SK-N-MC (cell line): ENCODE measurements around the gene C1orf105.

Source experiments
- DNase-seq: peaks from one replicate; pipeline ENCODE4 v3.0.0-alpha.2; 2011; ENCODE audit warnings: low read depth, low spot score
- H3K27ac ChIP-seq: fragments of 200-600 bp; sonication (generic); 2 replicates; pipeline ENCODE4 v1.5.1; 2016; ENCODE audit warnings: mixed run types
- H3K36me3 ChIP-seq: fragments of 200-600 bp; sonication (generic); 2 replicates; pipeline ENCODE4 v1.6.1; 2017; ENCODE audit warnings: antibody characterized with exemption, low read length, mixed read lengths; ENCODE audit not compliant: insufficient read depth
- H3K4me3 ChIP-seq: fragments of 200-600 bp; sonication (generic); 2 replicates; pipeline ENCODE4 v1.5.1; 2016
- H3K9ac ChIP-seq: fragments of 200-600 bp; sonication (generic); 2 replicates; pipeline ENCODE4 v1.8.0; 2017; ENCODE audit warnings: mixed run types, mixed read lengths; ENCODE audit not compliant: insufficient read length
- H3K9me3 ChIP-seq: fragments of 200-600 bp; sonication (generic); 2 replicates; pipeline ENCODE4 v1.6.1; 2017; ENCODE audit warnings: low read depth, mild to moderate bottlenecking, antibody characterized with exemption, low read length, moderate library complexity, mixed read lengths
- EZH2 ChIP-seq: fragments of 200-600 bp; sonication (generic); IDR thresholded peaks from one replicate; pipeline ENCODE4 v1.6.1; 2017; ENCODE audit warnings: antibody characterized with exemption
- FOXP2 ChIP-seq: optimal IDR thresholded peaks from 2 replicates; pipeline ENCODE3; 2011; ENCODE audit warnings: mild to moderate bottlenecking, moderate library complexity; ENCODE audit not compliant: insufficient read depth; ENCODE audit errors: extremely low read length, control extremely low read depth
- POLR2AphosphoS5 ChIP-seq: IDR thresholded peaks from 2 replicates; pipeline ENCODE4 v1.6.1; 2012; ENCODE audit warnings: mild to moderate bottlenecking, low read depth, low read length, borderline replicate concordance

Gene C1orf105

DNA sequence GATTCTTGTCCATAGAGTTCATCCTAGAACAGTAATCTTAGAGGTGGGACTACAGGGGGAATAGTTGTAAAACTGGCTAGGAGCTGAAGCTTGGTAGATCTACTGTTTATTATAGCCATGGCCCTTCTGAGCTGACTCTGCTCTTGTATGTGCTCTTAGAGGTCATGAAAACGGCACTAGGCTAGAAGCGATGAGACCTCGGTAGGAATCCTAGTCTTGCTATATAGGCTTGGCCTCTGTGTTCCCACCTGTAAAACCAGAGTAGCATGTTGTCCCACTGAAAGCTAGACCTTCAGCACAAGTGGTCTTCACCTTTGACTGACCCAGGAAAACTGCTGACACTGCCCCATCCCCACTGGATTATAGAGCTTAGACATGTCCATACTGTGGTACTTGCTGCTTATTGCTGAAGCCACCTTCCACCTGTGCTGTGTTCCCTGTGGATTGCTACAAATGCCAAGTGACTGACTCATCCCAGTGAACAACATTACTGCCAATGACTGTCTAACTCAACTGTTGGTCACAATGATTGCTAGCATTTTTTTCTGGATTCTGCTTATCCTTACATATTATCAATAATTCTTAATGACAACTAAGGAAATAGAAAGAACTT lies 46.4 kb downstream of the C1orf105 start:
- no peaks in the 10 kb centered on the region for H3K9me3 ChIP-seq
- H3K27ac ChIP-seq, result no peak overlapping the region
- TF ChIP-seq FOXP2, result no peak
- no peak for TF ChIP-seq EZH2
- TF ChIP-seq POLR2AphosphoS5, result no peak
- no peaks in the 10 kb centered on the region for H3K36me3 ChIP-seq
- no peak for DNase-seq
- no peak overlapping the region for H3K9ac ChIP-seq
- no peak overlapping the region for H3K4me3 ChIP-seq

DNA sequence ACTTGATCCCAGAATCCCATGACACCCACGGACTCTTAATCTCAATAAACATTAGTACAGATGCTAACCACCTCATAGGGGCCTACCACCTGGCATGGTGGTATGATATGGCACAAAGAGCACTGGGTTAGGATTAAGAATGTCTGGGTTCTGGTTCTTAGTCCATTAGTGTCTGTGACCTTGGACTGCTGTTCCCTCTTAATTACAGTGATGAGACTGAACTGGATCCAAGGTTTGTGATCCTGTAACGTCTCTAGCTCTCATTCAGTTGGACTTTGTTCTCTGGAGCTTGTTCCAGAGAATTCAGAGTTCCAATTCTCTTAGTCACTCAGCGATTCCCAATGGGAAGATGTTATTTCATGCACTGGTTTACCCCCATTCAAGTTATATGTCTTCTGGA lies 47.0 kb downstream of the C1orf105 start:
- H3K36me3 ChIP-seq, result no peaks in the 10 kb centered on the region
- H3K4me3 ChIP-seq, result no peak overlapping the region
- DNase-seq, result no peak
- no peak overlapping the region for H3K27ac ChIP-seq
- no peak overlapping the region for H3K9ac ChIP-seq
- no peaks in the 10 kb centered on the region for H3K9me3 ChIP-seq
- TF ChIP-seq EZH2 (no peak), FOXP2 (no peak), POLR2AphosphoS5 (no peak)

DNA sequence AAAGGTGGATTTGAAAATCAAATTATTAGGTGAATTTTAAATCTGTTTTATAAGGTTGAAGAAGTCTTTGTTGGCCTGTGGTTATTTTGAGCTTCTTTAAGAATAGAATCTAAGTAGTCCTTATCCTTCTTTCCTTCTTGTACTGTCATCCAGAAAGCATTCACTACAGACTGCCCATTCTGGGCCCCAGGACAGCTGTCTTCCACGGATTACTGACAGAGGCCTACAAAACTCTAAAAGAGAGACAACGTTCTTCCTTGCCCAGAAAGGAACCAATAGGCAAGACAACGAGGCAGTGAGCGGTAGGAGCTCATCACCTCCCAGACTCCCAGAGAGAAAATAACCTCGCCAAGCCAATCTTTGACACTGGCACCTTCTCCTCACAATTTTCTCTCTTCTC lies 47.8 kb downstream of the C1orf105 start:
- H3K4me3 ChIP-seq, result no peak overlapping the region
- no peak overlapping the region for H3K27ac ChIP-seq
- TF ChIP-seq EZH2 (no peak), POLR2AphosphoS5 (no peak)
- H3K36me3 ChIP-seq, result no peaks in the 10 kb centered on the region
- H3K9ac ChIP-seq, result no peak overlapping the region
- no peaks in the 10 kb centered on the region for H3K9me3 ChIP-seq
- DNase-seq, result no peak

DNA sequence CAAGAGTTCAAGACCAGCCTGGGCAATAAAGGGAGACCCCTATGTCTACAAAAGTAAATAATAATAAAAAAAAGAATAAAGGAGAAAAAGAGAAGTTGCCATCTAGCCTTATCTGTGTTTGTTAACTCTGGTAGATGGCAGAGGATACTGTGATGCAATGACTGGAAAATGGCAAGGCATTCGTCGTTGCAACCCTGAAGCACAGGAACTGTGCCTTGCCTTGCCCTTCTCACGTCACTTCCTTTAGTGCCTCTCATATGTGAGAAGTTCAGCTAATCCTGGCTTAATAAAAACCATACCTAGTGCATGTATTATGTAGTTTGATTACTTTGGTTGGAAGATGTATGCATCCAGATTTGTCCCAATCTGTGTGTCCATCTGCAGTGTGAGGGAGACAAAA lies 49.2 kb downstream of the C1orf105 start:
- Histone ChIP-seq H3K36me3 (no peaks in the 10 kb centered on the region), H3K9me3 (no peaks in the 10 kb centered on the region), H3K9ac (no peak overlapping the region), H3K4me3 (no peak overlapping the region), H3K27ac (no peak overlapping the region)
- no peak for DNase-seq
- TF ChIP-seq EZH2 (no peak), FOXP2 (no peak), POLR2AphosphoS5 (no peak)

DNA sequence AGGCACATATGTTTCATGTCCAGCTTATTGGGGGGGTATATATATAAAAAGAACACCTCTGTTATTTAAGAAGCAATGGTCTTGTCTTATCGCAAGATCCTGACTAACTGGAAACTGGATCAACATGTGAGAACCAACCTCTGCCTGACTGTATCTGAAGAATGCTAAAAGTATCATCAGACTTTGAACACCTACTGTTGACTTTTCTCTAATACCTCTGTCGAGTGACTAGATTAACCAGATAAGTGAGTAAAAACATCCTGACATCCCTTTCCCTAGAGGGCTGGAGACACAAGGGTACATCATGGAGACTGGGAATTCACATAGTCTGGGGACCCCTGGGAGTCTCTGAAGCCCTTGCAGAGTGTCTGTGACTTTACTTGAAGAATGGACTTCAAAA lies 49.7 kb downstream of the C1orf105 start:
- Histone ChIP-seq H3K27ac (no peak overlapping the region), H3K36me3 (no peaks in the 10 kb centered on the region), H3K4me3 (no peak overlapping the region), H3K9me3 (no peaks in the 10 kb centered on the region), H3K9ac (no peak overlapping the region)
- no peak for DNase-seq
- TF ChIP-seq EZH2, result no peak
- TF ChIP-seq FOXP2, result no peak
- no peak for TF ChIP-seq POLR2AphosphoS5

DNA sequence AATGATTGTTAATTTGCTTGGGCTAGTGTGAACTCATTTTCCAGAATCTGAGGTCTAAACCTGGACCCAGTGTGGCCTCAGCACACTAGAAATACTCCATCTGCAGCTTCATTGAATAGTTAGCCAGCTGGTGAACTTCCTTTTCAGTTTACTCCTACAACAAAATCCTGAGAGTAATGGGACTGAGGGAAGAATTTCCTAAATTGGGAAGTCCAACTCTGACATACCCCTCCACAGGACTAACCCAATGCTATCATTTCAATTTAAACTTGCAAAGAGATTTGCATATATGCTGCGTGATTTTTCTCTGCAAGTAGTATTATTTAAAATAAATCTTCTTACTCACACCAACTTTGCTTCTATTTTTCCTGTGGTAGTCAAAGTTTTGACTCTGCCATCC lies 51.2 kb downstream of the C1orf105 start:
- no peak for DNase-seq
- Histone ChIP-seq H3K9ac (no peak overlapping the region), H3K9me3 (no peaks in the 10 kb centered on the region), H3K4me3 (no peak overlapping the region), H3K36me3 (no peaks in the 10 kb centered on the region), H3K27ac (no peak overlapping the region)
- TF ChIP-seq EZH2, result no peak
- TF ChIP-seq POLR2AphosphoS5, result no peak
- no peak for TF ChIP-seq FOXP2

DNA sequence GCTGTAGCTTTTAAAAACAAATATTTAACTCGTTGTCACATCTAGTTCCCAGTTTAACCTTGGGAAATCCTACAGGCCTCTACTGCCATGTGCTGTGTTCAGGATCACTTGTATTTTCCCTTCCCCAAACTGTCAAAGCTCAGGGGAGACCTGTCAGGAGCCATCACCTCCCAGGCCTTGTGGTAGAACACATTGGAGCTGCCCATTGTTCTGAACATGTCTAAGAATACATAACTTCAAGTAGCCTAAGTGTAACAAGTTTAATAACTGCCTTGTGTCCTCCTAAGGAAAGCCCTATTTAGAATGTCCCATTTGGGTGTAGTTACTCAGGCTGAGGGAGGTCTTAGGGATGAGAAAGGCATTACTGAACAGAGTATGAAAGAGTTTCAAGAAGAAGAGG lies 52.0 kb downstream of the C1orf105 start:
- Histone ChIP-seq H3K9me3 (no peaks in the 10 kb centered on the region), H3K4me3 (no peak overlapping the region), H3K36me3 (no peaks in the 10 kb centered on the region), H3K27ac (no peak overlapping the region), H3K9ac (no peak overlapping the region)
- DNase-seq, result no peak
- TF ChIP-seq POLR2AphosphoS5 (no peak), FOXP2 (no peak), EZH2 (no peak)

DNA sequence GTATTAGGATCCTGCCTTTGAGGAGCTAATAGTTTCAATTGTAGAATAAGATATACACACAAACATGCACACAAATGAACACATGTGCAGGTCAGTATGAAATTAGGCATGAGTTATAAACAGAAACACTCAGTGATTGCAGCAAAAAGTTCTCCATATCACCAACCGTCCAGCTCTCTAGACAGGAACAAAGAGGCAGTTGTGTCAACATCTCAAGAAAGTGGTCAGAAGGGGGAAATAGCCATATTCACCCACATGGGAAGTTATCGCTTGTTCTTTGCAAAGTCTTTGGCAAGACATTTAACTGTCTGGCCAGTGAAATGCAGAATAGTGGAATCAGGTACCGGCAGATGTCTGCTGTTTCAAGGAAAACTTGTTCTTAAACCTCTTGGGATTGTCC lies 52.8 kb downstream of the C1orf105 start:
- no peak overlapping the region for H3K27ac ChIP-seq
- TF ChIP-seq POLR2AphosphoS5, result no peak
- TF ChIP-seq FOXP2, result no peak
- TF ChIP-seq EZH2, result no peak
- no peaks in the 10 kb centered on the region for H3K9me3 ChIP-seq

DNA sequence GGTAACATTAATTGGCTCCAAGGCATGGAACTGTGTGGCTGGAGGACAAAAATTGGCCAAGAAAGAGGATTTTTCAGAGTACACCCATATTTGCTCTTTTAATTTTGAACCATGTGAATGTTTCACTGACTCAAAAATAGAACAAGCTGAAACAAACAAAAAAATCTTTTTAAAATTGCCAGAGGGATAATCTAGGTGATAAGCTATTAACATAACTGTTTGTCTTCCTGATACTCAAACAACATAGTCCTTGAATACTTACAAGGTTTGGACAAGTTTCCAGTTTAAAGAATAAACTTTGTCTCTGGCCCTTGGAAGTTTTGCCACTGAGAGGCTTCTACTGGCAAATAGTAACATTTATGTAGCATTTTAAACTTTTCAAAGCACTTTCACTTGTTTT lies 53.4 kb downstream of the C1orf105 start:
- no peak overlapping the region for H3K9ac ChIP-seq
- no peak overlapping the region for H3K27ac ChIP-seq
- no peaks in the 10 kb centered on the region for H3K9me3 ChIP-seq
- H3K36me3 ChIP-seq, result no peaks in the 10 kb centered on the region
- TF ChIP-seq EZH2, result no peak
- no peak for TF ChIP-seq POLR2AphosphoS5
- no peak for TF ChIP-seq FOXP2
- no peak for DNase-seq
- H3K4me3 ChIP-seq, result no peak overlapping the region

More for the DNA sequence above, 52.8 kb downstream of the C1orf105 start:
- H3K9ac ChIP-seq, result no peak overlapping the region
- no peaks in the 10 kb centered on the region for H3K36me3 ChIP-seq
- DNase-seq, result no peak
- H3K4me3 ChIP-seq, result no peak overlapping the region
